ENCODE measurements around the gene GP1BA. TPM values are rescaled to one million over a fixed set of nuclear protein-coding genes. Genes with fewer than 3 reads are reported as not detected.

The GP1BA gene
- total and polyA plus RNA-seq, 2 experiments from 2014 or later: not detected

DNA sequence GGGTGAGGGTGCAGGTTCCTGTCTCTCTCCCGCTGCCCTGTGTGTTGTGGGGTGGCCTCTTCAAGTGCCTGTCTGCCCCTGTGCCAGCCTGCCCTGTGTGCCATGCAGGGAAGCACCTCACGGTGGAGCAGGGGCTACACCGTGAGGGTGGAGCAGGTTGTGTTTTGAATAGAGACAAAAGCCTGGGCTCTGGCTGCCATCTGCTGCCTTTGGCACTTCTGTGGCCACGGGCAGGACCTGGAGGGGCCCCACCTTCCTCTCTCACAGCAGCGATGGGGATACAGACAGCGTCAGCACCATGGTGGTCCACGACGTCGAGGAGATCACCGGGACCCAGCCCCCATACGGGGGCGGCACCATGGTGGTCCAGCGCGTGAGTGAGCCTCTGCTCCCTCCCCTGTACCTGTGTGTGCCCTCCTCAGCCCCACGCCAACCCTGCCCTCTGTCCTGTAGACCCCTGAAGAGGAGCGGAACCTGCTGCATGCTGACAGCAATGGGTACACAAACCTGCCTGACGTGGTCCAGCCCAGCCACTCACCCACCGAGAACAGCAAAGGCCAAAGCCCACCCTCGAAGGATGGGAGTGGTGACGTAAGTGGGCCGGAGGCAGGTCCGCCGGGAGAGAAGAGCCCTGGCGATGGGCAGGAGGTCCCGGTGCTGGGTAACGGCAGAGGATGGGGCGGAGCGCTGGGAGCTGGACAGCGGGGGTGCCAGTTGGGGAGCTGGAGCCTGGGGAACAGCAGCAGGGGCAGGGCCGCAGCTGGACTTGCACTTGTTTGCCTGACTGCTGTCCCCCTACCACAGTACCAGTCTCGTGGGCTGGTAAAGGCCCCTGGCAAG, 38.1 kb upstream of the GP1BA start:
- Histone ChIP-seq H3K27ac (no peak overlapping the region), H4K20me1 (ENCODE audit: insufficient read depth, poor library complexity, severe bottlenecking) (no peaks in the 10 kb centered on the region), H3K79me2 (no peaks in the 10 kb centered on the region), H3K9me3 (ENCODE audit: low read depth) (no peaks in the 10 kb centered on the region), H3K9me2 (replicated peaks; ENCODE audit: insufficient read depth) (no peaks in the 10 kb centered on the region), H2AFZ (no peak overlapping the region), H3K4me2 (no peak overlapping the region), H3K4me3 (no peak overlapping the region), H3K36me3 (replicated peaks; ENCODE audit: insufficient read depth, low read depth) (no peaks in the 10 kb centered on the region), H3K27me3 (no peaks in the 10 kb centered on the region), H3K4me1 (ENCODE audit: insufficient read depth) (peaks cover 2% of the 10 kb centered on the region)
- no peak for DNase-seq (ENCODE audit: low spot score)
- TF ChIP-seq CTCF (IDR thresholded peaks at IDR 0.05; ENCODE audit: poor library complexity) (no peak), EZH2 (IDR thresholded peaks at IDR 0.05; ENCODE audit: borderline replicate concordance) (no peak), EZH2phosphoT487 (IDR thresholded peaks at IDR 0.05; ENCODE audit: low read depth, severe bottlenecking, unreplicated experiment) (no peak)
- WGBS (ENCODE audit: low lambda C conversion rate, missing lambda C conversion rate): 96% methylated on average over 31 of the region's 31 CpGs

DNA sequence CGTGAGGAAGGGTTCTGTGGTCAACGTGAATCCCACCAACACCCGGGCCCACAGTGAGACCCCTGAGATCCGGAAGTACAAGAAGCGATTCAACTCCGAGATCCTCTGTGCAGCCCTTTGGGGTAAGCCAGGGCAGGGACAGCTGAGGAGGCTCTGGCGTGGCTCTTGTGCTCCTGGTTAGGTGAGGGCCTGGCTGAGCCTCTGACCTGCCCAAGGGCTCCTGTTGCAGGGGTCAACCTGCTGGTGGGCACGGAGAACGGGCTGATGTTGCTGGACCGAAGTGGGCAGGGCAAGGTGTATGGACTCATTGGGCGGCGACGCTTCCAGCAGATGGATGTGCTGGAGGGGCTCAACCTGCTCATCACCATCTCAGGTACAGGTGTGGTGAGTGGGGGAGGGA, 37.0 kb upstream of the GP1BA start:
- no peak overlapping the region for H2AFZ ChIP-seq
- H3K79me2 ChIP-seq: no peaks in the 10 kb centered on the region
- WGBS (ENCODE audit: low lambda C conversion rate, missing lambda C conversion rate): 97% methylated on average over 13 of the region's 13 CpGs
- peaks cover 4% of the 10 kb centered on the region for H3K4me1 ChIP-seq (ENCODE audit: insufficient read depth)
- H3K4me3 ChIP-seq: no peak overlapping the region
- H3K27ac ChIP-seq: no peak overlapping the region
- H3K9me3 ChIP-seq (ENCODE audit: low read depth): no peaks in the 10 kb centered on the region
- no peaks in the 10 kb centered on the region for H3K27me3 ChIP-seq
- no peak for DNase-seq (ENCODE audit: low spot score)
- no peaks in the 10 kb centered on the region for H3K36me3 ChIP-seq (replicated peaks; ENCODE audit: insufficient read depth, low read depth)
- H3K4me2 ChIP-seq: no peak overlapping the region
- H3K9me2 ChIP-seq (replicated peaks; ENCODE audit: insufficient read depth): no peaks in the 10 kb centered on the region
- no peaks in the 10 kb centered on the region for H4K20me1 ChIP-seq (ENCODE audit: insufficient read depth, poor library complexity, severe bottlenecking)
- no peak for TF ChIP-seq EZH2phosphoT487 (IDR thresholded peaks at IDR 0.05; ENCODE audit: low read depth, severe bottlenecking, unreplicated experiment)
- no peak for TF ChIP-seq CTCF (IDR thresholded peaks at IDR 0.05; ENCODE audit: poor library complexity)
- no peak for TF ChIP-seq EZH2 (IDR thresholded peaks at IDR 0.05; ENCODE audit: borderline replicate concordance)

- Histone ChIP-seq H3K4me3 (no peak overlapping the region), H3K27ac (no peak overlapping the region), H3K9me2 (replicated peaks; ENCODE audit: insufficient read depth) (no peaks in the 10 kb centered on the region), H3K9me3 (ENCODE audit: low read depth) (no peaks in the 10 kb centered on the region), H3K4me1 (ENCODE audit: insufficient read depth) (peaks cover 4% of the 10 kb centered on the region), H4K20me1 (ENCODE audit: insufficient read depth, poor library complexity, severe bottlenecking) (no peaks in the 10 kb centered on the region), H3K79me2 (no peaks in the 10 kb centered on the region), H3K4me2 (no peak overlapping the region), H2AFZ (no peak overlapping the region), H3K36me3 (replicated peaks; ENCODE audit: insufficient read depth, low read depth) (no peaks in the 10 kb centered on the region), H3K27me3 (no peaks in the 10 kb centered on the region)
- WGBS (ENCODE audit: low lambda C conversion rate, missing lambda C conversion rate): 81% methylated on average over 24 of the region's 27 CpGs
- no peak for DNase-seq (ENCODE audit: low spot score)
- TF ChIP-seq EZH2 (IDR thresholded peaks at IDR 0.05; ENCODE audit: borderline replicate concordance) (no peak), EZH2phosphoT487 (IDR thresholded peaks at IDR 0.05; ENCODE audit: low read depth, severe bottlenecking, unreplicated experiment) (no peak), CTCF (IDR thresholded peaks at IDR 0.05; ENCODE audit: poor library complexity) (no peak)
These were observed 36.3 kb upstream of the GP1BA start for GRCh38 chr17:4895657-4896331.

Data from hepatocyte (in vitro differentiated cells).